HG02943 (cell line): ENCODE data around the gene DNM2.
"Not testable (repeated sequence)": the region's sequence is repeated elsewhere in the genome, so short reads cannot be mapped to it uniquely, and the experiment has no call there.

Source experiments
- ATAC-seq: cut with Tn5 transposase; IDR thresholded peaks from one replicate; pipeline ENCODE4 v1.9.1; 2021; ENCODE audit warnings: mild to moderate bottlenecking, low read depth, moderate library complexity; ENCODE audit not compliant: unreplicated experiment

Gene DNM2

GRCh38 chr19:10830931-10831779, 113.3 kb downstream of the DNM2 start:
- ATAC-seq: no peak

GRCh38 chr19:10831987-10832938, 114.4 kb downstream of the DNM2 start:
- no peak for ATAC-seq

- no peak for ATAC-seq
Observed at GRCh38 chr19:10832939-10833296, 115.0 kb downstream of the DNM2 start.

GRCh38 chr19:10835089-10835753, 117.3 kb downstream of the DNM2 start:
- no peak for ATAC-seq

- ATAC-seq: peak; percentile 64
Observed at GRCh38 chr19:10835754-10836478, 118.0 kb downstream of the DNM2 start, which contains the start of gene TMED1. TSS of gene TMED1 (minus strand) at chr19:10836212. CDS start at chr19:10836191, 21 bp downstream.

GRCh38 chr19:10836479-10837330, 118.8 kb downstream of the DNM2 start:
- peak; percentile 9 for ATAC-seq

GRCh38 chr19:10837649-10838048, 119.8 kb downstream of the DNM2 start:
- ATAC-seq: not testable (repeated sequence)

- no peak for ATAC-seq
Observed at GRCh38 chr19:10838377-10838776, 120.5 kb downstream of the DNM2 start.

- no peak for ATAC-seq
Observed at GRCh38 chr19:10839114-10840050, 121.5 kb downstream of the DNM2 start.

- no peak for ATAC-seq
Observed at GRCh38 chr19:10842788-10843187, 124.9 kb downstream of the DNM2 start.

- no peak for ATAC-seq
Observed at GRCh38 chr19:10846500-10847202, 128.8 kb downstream of the DNM2 start.

GRCh38 chr19:10848230-10848856, 130.5 kb downstream of the DNM2 start, which contains the start of gene C19orf38:
TSS of gene C19orf38 (plus strand) at chr19:10848415. CDS start at chr19:10848509, 94 bp downstream.
- ATAC-seq: no peak

- ATAC-seq: no peak
Observed at GRCh38 chr19:10850631-10851030, 132.8 kb downstream of the DNM2 start.

GRCh38 chr19:10852098-10852800, 134.4 kb downstream of the DNM2 start:
- ATAC-seq: no peak

- no peak for ATAC-seq
Observed at GRCh38 chr19:10852941-10853340, 135.1 kb downstream of the DNM2 start.

- ATAC-seq: no peak
Observed at GRCh38 chr19:10854350-10855089, 136.6 kb downstream of the DNM2 start.
